Measurements from ENCODE around the gene RNLS.
A peak's percentile ranks its signal among the peaks of the same experiment; 100 is the strongest.

Gene RNLS

DNA sequence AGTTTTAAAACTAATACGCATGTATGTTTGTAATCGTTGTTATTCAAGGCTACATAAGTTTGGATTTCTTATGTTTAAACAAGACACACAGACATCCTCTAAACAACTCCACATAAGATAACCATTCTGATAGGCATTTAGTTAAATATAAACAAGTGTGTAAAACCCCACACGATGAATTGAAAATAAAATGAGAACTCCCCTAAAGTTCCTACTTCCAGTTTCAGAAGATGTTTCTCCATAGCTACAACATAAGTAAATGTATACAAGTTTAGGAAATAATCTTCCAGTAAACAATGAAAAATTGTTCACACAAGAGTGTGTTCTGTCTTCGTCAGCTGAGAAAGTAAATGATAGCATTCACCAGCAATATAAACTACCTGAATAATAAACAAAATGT is 246.8 kb downstream of the RNLS start:
- no peak for DNase-seq (ENCODE audit: low read depth in 2 of 2)
- TF ChIP-seq, protein P1, sequence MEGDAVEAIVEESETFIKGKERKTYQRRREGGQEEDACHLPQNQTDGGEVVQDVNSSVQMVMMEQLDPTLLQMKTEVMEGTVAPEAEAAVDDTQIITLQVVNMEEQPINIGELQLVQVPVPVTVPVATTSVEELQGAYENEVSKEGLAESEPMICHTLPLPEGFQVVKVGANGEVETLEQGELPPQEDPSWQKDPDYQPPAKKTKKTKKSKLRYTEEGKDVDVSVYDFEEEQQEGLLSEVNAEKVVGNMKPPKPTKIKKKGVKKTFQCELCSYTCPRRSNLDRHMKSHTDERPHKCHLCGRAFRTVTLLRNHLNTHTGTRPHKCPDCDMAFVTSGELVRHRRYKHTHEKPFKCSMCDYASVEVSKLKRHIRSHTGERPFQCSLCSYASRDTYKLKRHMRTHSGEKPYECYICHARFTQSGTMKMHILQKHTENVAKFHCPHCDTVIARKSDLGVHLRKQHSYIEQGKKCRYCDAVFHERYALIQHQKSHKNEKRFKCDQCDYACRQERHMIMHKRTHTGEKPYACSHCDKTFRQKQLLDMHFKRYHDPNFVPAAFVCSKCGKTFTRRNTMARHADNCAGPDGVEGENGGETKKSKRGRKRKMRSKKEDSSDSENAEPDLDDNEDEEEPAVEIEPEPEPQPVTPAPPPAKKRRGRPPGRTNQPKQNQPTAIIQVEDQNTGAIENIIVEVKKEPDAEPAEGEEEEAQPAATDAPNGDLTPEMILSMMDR (IDR thresholded peaks at IDR 0.05; ENCODE audit: low read depth, low read length): no peak
- no peak overlapping the region for H3K4me3 ChIP-seq (replicated peaks in 1 of 2; ENCODE audit: low read depth in 2 of 2, low read length in 2 of 2)

DNA sequence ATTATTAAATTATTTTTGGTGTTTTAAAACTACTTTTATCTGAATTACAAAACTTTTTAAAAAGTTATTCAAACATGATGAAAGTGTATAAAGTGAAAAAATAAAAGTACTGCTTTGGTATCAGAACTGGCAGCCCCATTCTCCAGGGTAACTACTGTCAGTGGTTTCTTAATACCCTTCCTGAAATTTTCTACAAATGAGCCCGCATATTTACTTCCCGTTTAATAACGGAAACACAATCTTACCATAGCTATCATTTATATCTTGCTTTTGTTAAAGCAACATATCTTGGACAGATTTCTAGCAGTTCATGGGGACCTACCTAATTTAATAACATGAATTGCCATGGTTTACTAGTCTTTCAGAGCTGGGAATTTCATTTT is 249.9 kb downstream of the RNLS start:
- DNase-seq (ENCODE audit: low read depth in 2 of 2): no peak
- TF ChIP-seq, protein P1 (IDR thresholded peaks at IDR 0.05; ENCODE audit: low read depth, low read length): no peak
- H3K4me3 ChIP-seq (replicated peaks in 1 of 2; ENCODE audit: low read depth in 2 of 2, low read length in 2 of 2): no peak overlapping the region

DNA sequence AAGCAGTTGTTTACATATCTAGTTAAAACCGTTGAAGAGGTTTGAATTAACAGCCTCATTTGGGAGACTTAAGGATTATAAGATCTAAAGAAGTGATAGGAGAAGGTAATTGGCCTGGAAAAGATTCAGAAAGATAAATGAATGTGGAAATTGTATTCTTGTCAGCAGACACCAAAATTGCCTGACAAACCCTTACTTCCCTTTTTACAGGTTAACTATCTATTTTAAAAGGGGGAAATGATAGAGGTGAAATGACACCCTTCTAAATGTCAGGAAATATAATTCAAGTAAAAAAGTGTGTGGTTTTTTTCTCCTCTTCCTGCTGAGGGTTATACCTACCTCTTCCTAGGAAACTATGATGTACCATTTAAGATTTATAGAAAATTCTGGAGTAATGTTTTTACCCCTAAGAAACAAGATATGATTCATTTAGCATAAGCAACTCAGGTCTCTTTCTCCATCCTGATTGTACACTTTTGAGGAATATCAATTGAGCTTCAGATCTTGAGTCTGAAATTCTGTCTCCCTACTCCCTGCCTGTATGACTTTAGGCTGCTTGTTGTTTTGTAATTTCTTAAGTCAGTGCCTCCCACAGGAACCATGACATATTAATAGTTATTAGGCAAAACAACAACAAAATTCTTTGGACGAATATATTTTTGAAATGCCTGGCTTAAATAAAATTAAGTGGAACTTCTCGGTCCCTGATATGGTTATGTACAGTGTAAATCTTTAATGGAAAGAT is 250.4 kb downstream of the RNLS start:
- DNase-seq (ENCODE audit: low read depth in 2 of 2): no peak
- H3K4me3 ChIP-seq (replicated peaks in 1 of 2; ENCODE audit: low read depth in 2 of 2, low read length in 2 of 2): no peak overlapping the region
- TF ChIP-seq, protein P1 (IDR thresholded peaks at IDR 0.05; ENCODE audit: low read depth, low read length): no peak

DNA sequence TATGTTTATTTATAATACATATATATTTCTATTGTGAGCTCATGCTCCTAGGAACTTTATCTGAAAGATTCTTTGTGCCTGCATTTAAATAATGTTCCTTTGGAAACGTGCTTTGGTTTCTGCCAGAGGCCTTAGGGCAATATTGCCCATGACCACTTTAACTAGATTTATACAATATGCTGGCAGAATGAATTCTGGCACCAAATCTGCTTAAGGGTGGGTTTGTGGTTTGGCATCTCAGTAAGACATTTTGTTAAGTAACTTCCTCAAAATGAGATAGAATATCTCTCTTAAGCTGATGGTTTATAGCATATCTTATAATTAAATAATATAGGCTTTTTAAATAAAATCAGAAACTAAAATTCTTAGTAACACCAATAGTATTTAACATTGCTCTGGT is 252.9 kb downstream of the RNLS start:
- H3K4me3 ChIP-seq (replicated peaks in 1 of 2; ENCODE audit: low read depth in 2 of 2, low read length in 2 of 2): no peak overlapping the region
- DNase-seq (ENCODE audit: low read depth in 2 of 2): peak in 1 of 2 donors; percentile 15
- TF ChIP-seq, protein P1 (IDR thresholded peaks at IDR 0.05; ENCODE audit: low read depth, low read length): no peak

DNA sequence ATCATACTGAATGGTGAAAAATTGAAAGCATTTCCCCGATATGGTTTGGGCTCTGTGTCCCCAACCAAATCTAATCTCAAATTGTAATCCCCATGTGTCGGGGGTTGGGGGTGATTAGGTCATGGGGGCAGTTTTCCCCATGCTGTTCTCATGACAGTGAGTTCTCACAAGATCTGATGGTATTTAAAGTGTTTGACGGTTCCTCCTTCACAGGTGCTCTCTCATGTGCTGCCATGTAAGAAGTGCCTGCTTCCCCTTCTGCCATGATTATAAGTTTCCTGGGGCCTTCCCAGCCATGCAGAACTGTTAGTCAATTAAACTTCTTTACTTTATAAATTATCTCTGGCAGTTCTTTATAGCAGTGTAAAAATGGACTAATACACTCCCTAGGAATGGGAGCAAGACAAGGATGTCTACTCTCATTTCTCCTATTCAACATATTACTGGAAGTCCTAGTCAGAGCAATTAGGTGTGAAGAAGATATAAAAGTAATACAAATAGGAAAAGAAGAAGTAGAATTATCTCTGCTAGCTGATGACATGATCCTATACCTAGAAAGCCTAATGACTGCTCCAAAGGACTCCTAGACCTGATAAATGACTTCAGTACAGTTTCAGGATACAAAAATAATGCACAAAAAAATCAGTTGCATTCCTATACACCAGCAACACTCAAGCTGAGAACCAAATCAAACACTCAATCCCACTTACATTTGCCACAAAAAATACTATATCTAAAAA is 260.6 kb downstream of the RNLS start:
- no peak for DNase-seq (ENCODE audit: low read depth in 2 of 2)
- TF ChIP-seq, protein P1 (IDR thresholded peaks at IDR 0.05; ENCODE audit: low read depth, low read length): no peak
- H3K4me3 ChIP-seq (replicated peaks in 1 of 2; ENCODE audit: low read depth in 2 of 2, low read length in 2 of 2): no peak overlapping the region

DNA sequence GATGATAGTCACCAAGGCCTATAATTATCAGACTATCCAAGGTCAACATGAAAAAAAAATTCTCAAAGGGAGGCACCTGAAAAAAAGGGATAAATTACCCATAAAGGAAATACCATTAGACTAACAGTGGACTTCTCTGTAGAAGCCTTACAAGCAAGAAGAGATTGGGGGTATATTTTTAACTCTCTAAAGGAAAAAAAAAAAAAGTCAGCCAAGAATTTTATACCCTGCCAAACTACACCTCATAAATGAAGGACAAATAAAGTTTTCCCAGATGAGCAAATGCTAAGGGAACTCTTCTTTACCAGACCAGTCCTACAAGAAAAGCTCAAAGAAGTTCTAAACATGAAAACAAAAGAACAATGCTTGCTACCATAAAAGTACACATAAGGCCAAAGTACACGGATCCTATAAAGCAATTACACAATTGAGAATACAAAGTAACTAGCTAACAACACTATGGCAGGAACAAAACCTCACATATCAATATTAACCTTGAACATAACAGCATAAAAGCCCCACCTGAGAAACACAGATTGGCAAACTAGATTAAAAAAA is 263.1 kb downstream of the RNLS start:
- TF ChIP-seq, protein P1 (IDR thresholded peaks at IDR 0.05; ENCODE audit: low read depth, low read length): no peak
- DNase-seq (ENCODE audit: low read depth in 2 of 2): no peak
- H3K4me3 ChIP-seq (replicated peaks in 1 of 2; ENCODE audit: low read depth in 2 of 2, low read length in 2 of 2): no peak overlapping the region
